GM13977 (cell line): ENCODE results near the gene ATXN1.
"Not testable (repeated sequence)": the region's sequence is repeated elsewhere in the genome, so short reads cannot be mapped to it uniquely, and the experiment has no call there.

Experiments used
- DNase-seq: peaks from one replicate; pipeline ENCODE4 v3.0.0; 2012; ENCODE audit warnings: low spot score
- CTCF ChIP-seq: IDR thresholded peaks from 2 replicates; pipeline ENCODE4 v1.5.1; 2012; ENCODE audit warnings: mild to moderate bottlenecking, control low read depth; ENCODE audit not compliant: insufficient read depth; ENCODE audit errors: extremely low read depth, missing control alignments
- in situ Hi-C: fragments of 300-500 bp; cut with MboI; formaldehyde crosslinking; loops from one replicate; pipeline ENCODE4 v1.12.0; 2022; ENCODE audit warnings: low sequenced_read_pairs, low pct_unique_long_range_greater_than_20kb, mixed read lengths, inconsistent platforms; ENCODE audit not compliant: unreplicated experiment

Gene ATXN1

GRCh38 chr6:16393326-16393725 lies 367.9 kb downstream of the ATXN1 start:
- no peak for TF ChIP-seq CTCF
- in situ Hi-C loops, result no loop called here
- DNase-seq, result no peak

- TF ChIP-seq CTCF, result no peak
- in situ Hi-C loops, result no loop called here
- no peak for DNase-seq
These were observed 369.2 kb downstream of the ATXN1 start for GRCh38 chr6:16392010-16392409.

GRCh38 chr6:16391451-16391912 lies 369.8 kb downstream of the ATXN1 start:
- no peak for DNase-seq
- in situ Hi-C loops, result no loop called here
- TF ChIP-seq CTCF, result no peak

GRCh38 chr6:16390909-16391450 lies 370.3 kb downstream of the ATXN1 start:
- DNase-seq, in situ Hi-C loops: not testable (repeated sequence)

GRCh38 chr6:16389642-16390041 lies 371.6 kb downstream of the ATXN1 start:
- no peak for DNase-seq

GRCh38 chr6:16388488-16388887 lies 372.8 kb downstream of the ATXN1 start:
- DNase-seq, result no peak
- in situ Hi-C loops, result no loop called here
- TF ChIP-seq CTCF, result no peak

More at GRCh38 chr6:16389642-16390041, 371.6 kb downstream of the ATXN1 start:
- in situ Hi-C loops, result no loop called here
- TF ChIP-seq CTCF, result no peak

GRCh38 chr6:16386057-16386456 lies 375.2 kb downstream of the ATXN1 start:
- TF ChIP-seq CTCF, result no peak
- in situ Hi-C loops, result no loop called here
- DNase-seq, result no peak
